ENCODE results near the gene RPS19.

RPS19 gene

DNA sequence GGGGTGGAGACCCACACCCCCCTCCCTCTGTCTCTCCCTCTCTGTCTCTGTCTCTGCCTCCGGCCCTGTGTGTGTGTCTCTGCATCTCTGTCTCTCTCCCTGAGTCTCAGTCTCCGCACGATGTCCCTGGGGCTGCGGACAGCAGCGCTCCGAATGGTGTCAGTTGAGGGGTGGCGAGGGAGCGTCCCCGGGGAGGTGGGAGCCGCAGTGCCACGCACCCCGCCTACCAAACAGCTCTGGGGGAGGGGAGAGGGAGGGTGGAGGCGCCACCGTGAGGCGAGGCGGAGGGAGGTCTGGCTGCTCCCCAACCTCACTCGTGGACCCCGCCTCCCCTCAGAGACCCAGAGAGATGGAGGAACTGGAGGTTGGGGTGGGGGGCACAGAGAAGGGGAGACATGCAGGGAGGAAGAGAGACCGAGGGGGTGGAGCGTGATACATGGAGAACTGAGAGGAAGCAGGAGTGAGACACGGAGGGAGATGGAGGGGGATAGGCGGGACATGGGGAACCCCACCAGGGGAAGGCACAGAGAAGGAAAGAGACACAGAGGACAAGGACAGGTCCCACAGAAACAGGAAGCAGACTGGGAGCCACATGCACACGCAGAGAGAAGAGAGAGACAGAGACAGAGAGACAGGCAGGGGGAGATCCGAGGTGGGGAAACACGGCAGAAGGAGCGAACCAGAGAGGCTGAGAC, 61.0 kb downstream of the RPS19 start:
- no peak overlapping the region for H3K4me3 ChIP-seq (ENCODE audit: low read length in 2 of 2)
- peaks cover 33 to 42% of the 10 kb centered on the region in 2 donors for H3K27me3 ChIP-seq (ENCODE audit: control insufficient read depth in 2 of 2, insufficient read depth in 2 of 2, low read length in 2 of 2)
- H3K9me3 ChIP-seq (ENCODE audit: control insufficient read depth in 2 of 2, low read length in 2 of 2) = no peaks in the 10 kb centered on the region
- H3K27ac ChIP-seq (ENCODE audit: low read depth in 2 of 2, low read length in 2 of 2) = no peak overlapping the region
- H3K36me3 ChIP-seq (ENCODE audit: control insufficient read depth in 2 of 2, insufficient read depth in 2 of 2, low read length in 2 of 2) = peaks cover 0 to 2% of the 10 kb centered on the region in 2 donors
- no peak overlapping the region for H3K9ac ChIP-seq (ENCODE audit: low read depth in 1 of 2, low read length in 2 of 2)
- no peaks in the 10 kb centered on the region for H3K4me1 ChIP-seq (ENCODE audit: control insufficient read depth in 2 of 2, insufficient read depth in 2 of 2, low read length in 2 of 2)

DNA sequence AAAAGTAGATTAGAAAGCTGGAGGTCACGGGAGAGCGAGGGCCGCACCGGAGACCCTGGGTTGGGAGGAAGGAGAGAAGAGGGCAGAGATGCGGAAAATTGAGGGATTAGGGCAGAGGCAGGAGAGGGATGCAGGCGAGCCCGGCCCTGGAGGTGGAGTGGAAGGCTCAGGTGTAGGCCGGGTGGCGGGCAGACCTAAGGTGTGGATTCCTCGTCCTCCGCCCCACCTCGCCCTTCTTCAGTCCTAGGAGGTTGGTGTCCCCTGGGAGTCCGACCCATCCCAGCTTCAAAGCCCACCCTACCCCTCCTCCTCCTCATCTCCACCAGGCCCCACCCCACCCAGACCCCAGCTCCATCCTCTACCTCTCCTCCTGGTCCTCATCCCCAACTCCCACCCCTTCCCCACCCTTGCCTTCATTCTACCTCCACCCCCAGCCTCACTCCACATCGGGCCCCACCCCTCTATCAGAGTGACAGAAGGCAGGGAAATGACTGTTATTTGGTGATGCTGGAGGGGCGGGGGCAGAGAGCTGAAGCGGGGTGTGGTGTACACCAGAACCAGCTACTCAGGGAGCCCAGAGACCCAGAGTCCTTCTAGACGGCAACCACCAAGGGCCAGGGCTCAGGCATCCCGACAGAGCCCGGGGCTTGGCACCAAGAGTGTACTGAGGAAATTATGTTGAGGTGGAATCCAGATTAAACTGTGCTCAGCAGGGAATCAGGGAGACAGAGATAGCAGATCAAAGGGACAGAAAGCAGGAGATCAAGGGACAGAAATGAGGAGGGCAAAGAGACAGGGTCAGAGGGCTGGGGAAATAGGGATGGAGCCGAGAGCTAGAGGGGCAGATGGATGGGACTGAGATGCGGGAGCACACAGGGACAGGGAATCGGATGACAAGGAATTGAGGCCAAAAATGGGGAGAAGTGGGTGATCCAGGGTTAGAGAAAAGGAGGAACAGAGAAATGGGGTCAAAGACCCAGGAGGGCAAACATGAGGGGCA, 61.8 kb downstream of the RPS19 start:
- Histone ChIP-seq H3K9me3 (ENCODE audit: control insufficient read depth in 2 of 2, low read length in 2 of 2) (no peaks in the 10 kb centered on the region), H3K27me3 (ENCODE audit: control insufficient read depth in 2 of 2, insufficient read depth in 2 of 2, low read length in 2 of 2) (peaks cover 31 to 33% of the 10 kb centered on the region in 2 donors), H3K36me3 (ENCODE audit: control insufficient read depth in 2 of 2, insufficient read depth in 2 of 2, low read length in 2 of 2) (no peaks in the 10 kb centered on the region), H3K4me3 (ENCODE audit: low read length in 2 of 2) (no peak overlapping the region), H3K4me1 (ENCODE audit: control insufficient read depth in 2 of 2, insufficient read depth in 2 of 2, low read length in 2 of 2) (peaks cover 0 to 2% of the 10 kb centered on the region in 2 donors), H3K9ac (ENCODE audit: low read depth in 1 of 2, low read length in 2 of 2) (no peak overlapping the region), H3K27ac (ENCODE audit: low read depth in 2 of 2, low read length in 2 of 2) (no peak overlapping the region)

All from mucosa of rectum (tissue), 2 donors.